Right forelimb (tissue), 1 donor: Measurements from ENCODE around the gene KCNH5.
"Not testable (repeated sequence)": the region's sequence is repeated elsewhere in the genome, so short reads cannot be mapped to it uniquely, and the experiment has no call there.

ENCODE experiments used
- DNase-seq: peaks from one replicate; pipeline ENCODE4 v3.0.0-alpha.2; 2018

Gene KCNH5

GRCh38 chr14:62864588-62864987, 180.7 kb downstream of the KCNH5 start:
- no peak for DNase-seq

- not testable (repeated sequence) for DNase-seq
Observed at GRCh38 chr14:62858011-62858410, 187.2 kb downstream of the KCNH5 start.

GRCh38 chr14:62854951-62855350, 190.3 kb downstream of the KCNH5 start:
- DNase-seq: peak; percentile 46

GRCh38 chr14:62847168-62847567, 198.1 kb downstream of the KCNH5 start:
- DNase-seq: no peak

GRCh38 chr14:62844546-62844945, 200.7 kb downstream of the KCNH5 start:
- no peak for DNase-seq

- DNase-seq: no peak
Observed at GRCh38 chr14:62824086-62824485, 221.2 kb downstream of the KCNH5 start.

GRCh38 chr14:62819931-62820330, 225.3 kb downstream of the KCNH5 start:
- no peak for DNase-seq

GRCh38 chr14:62807636-62808035, 237.6 kb downstream of the KCNH5 start:
- DNase-seq: no peak

GRCh38 chr14:62800577-62800976, 244.7 kb downstream of the KCNH5 start:
- DNase-seq: no peak

GRCh38 chr14:62796431-62796830, 248.8 kb downstream of the KCNH5 start:
- DNase-seq: no peak

- DNase-seq: no peak
Observed at GRCh38 chr14:62792578-62792977, 252.7 kb downstream of the KCNH5 start.

GRCh38 chr14:62781328-62781727, 263.9 kb downstream of the KCNH5 start:
- DNase-seq: not testable (repeated sequence)

GRCh38 chr14:62778852-62779251, 266.4 kb downstream of the KCNH5 start:
- no peak for DNase-seq

- no peak for DNase-seq
Observed at GRCh38 chr14:62778310-62778709, 266.9 kb downstream of the KCNH5 start.

GRCh38 chr14:62777510-62777909, 267.7 kb downstream of the KCNH5 start:
- DNase-seq: no peak

GRCh38 chr14:62776300-62776699, 269.0 kb downstream of the KCNH5 start:
- DNase-seq: no peak

- DNase-seq: no peak
Observed at GRCh38 chr14:62768753-62769152, 276.5 kb downstream of the KCNH5 start.

- DNase-seq: no peak
Observed at GRCh38 chr14:62763951-62764350, 281.3 kb downstream of the KCNH5 start.

- no peak for DNase-seq
Observed at GRCh38 chr14:62759796-62760195, 285.5 kb downstream of the KCNH5 start.

- not testable (repeated sequence) for DNase-seq
Observed at GRCh38 chr14:62746881-62747280, 298.4 kb downstream of the KCNH5 start.

GRCh38 chr14:62745496-62745895, 299.8 kb downstream of the KCNH5 start:
- DNase-seq: no peak

- DNase-seq: no peak
Observed at GRCh38 chr14:62743560-62743959, 301.7 kb downstream of the KCNH5 start.

GRCh38 chr14:62743118-62743517, 302.1 kb downstream of the KCNH5 start:
- DNase-seq: no peak

GRCh38 chr14:62739647-62740046, 305.6 kb downstream of the KCNH5 start:
- DNase-seq: no peak

- no peak for DNase-seq
Observed at GRCh38 chr14:62736048-62737043, 308.9 kb downstream of the KCNH5 start.
